ENCODE measurements around the gene ZFP36L1. TPM values are rescaled to one million over a fixed set of nuclear protein-coding genes. Genes with fewer than 3 reads are reported as not detected.
A peak's percentile ranks its signal among the peaks of the same experiment; 100 is the strongest.

ZFP36L1 gene
- total and polyA plus RNA-seq, 10 of the 15 experiments (the other 5 are each of a cell fraction or from before 2014, with no cell fraction given), result 22.0 to 184 (median 66.1) TPM

- TF ChIP-seq, protein P1, sequence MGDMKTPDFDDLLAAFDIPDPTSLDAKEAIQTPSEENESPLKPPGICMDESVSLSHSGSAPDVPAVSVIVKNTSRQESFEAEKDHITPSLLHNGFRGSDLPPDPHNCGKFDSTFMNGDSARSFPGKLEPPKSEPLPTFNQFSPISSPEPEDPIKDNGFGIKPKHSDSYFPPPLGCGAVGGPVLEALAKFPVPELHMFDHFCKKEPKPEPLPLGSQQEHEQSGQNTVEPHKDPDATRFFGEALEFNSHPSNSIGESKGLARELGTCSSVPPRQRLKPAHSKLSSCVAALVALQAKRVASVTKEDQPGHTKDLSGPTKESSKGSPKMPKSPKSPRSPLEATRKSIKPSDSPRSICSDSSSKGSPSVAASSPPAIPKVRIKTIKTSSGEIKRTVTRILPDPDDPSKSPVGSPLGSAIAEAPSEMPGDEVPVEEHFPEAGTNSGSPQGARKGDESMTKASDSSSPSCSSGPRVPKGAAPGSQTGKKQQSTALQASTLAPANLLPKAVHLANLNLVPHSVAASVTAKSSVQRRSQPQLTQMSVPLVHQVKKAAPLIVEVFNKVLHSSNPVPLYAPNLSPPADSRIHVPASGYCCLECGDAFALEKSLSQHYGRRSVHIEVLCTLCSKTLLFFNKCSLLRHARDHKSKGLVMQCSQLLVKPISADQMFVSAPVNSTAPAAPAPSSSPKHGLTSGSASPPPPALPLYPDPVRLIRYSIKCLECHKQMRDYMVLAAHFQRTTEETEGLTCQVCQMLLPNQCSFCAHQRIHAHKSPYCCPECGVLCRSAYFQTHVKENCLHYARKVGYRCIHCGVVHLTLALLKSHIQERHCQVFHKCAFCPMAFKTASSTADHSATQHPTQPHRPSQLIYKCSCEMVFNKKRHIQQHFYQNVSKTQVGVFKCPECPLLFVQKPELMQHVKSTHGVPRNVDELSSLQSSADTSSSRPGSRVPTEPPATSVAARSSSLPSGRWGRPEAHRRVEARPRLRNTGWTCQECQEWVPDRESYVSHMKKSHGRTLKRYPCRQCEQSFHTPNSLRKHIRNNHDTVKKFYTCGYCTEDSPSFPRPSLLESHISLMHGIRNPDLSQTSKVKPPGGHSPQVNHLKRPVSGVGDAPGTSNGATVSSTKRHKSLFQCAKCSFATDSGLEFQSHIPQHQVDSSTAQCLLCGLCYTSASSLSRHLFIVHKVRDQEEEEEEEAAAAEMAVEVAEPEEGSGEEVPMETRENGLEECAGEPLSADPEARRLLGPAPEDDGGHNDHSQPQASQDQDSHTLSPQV (IDR thresholded peaks at IDR 0.05), result no peak
- TF ChIP-seq POLR2A (IDR thresholded peaks at IDR 0.05; ENCODE audit: low read depth, low read length) (peak; percentile 80), ZNF384 (IDR thresholded peaks at IDR 0.05; ENCODE audit: borderline replicate concordance, low read depth, low read length) (peak; percentile 72; the same call in 1 of the 2 replicates), NR2F1 (conservative IDR thresholded peaks at IDR 0.05) (no peak), ZBED1 (IDR thresholded peaks at IDR 0.05; ENCODE audit: borderline replicate concordance) (peak; percentile 25; the same call in 1 of the 2 replicates), YY1 (IDR thresholded peaks at IDR 0.05; ENCODE audit: low read depth, low read length) (peak; percentile 5), MYC (IDR thresholded peaks at IDR 0.05; ENCODE audit: insufficient read depth, insufficient read length, insufficient replicate concordance, low read length, severe bottlenecking) (peak; percentile 64), PAX5 (IDR thresholded peaks at IDR 0.05; ENCODE audit: borderline replicate concordance, low read depth, low read length) (peak; percentile 59; the same call in 1 of the 2 replicates), EED (IDR thresholded peaks at IDR 0.05; ENCODE audit: low read depth) (peak; percentile 47), SMAD1 (IDR thresholded peaks at IDR 0.05; ENCODE audit: low read depth, partially characterized antibody) (no peak), BACH1 (IDR thresholded peaks at IDR 0.05; ENCODE audit: borderline replicate concordance) (no peak; the same call in 1 of the 2 replicates), EGR1 (IDR thresholded peaks at IDR 0.05; ENCODE audit: borderline replicate concordance in 1 of 2, low read depth in 2 of 2, low read length in 2 of 2) (no peak), MTA3 (IDR thresholded peaks at IDR 0.05; ENCODE audit: borderline replicate concordance, low read length) (no peak), NFIC (IDR thresholded peaks at IDR 0.05; ENCODE audit: low read depth, low read length) (no peak), ETV6 (conservative IDR thresholded peaks at IDR 0.05 in 1 of 2, IDR thresholded peaks at IDR 0.05 in 1 of 2; ENCODE audit: borderline replicate concordance in 1 of 2, low read depth in 1 of 2) (no peak), POLR2AphosphoS5 (IDR thresholded peaks at IDR 0.05; ENCODE audit: low read length) (peak; percentile 97), STAT1 (conservative IDR thresholded peaks at IDR 0.05) (no peak), RELA (IDR thresholded peaks at IDR 0.05; ENCODE audit: borderline replicate concordance, partially characterized antibody) (peak; percentile 28)
- TF ChIP-seq, protein P2, sequence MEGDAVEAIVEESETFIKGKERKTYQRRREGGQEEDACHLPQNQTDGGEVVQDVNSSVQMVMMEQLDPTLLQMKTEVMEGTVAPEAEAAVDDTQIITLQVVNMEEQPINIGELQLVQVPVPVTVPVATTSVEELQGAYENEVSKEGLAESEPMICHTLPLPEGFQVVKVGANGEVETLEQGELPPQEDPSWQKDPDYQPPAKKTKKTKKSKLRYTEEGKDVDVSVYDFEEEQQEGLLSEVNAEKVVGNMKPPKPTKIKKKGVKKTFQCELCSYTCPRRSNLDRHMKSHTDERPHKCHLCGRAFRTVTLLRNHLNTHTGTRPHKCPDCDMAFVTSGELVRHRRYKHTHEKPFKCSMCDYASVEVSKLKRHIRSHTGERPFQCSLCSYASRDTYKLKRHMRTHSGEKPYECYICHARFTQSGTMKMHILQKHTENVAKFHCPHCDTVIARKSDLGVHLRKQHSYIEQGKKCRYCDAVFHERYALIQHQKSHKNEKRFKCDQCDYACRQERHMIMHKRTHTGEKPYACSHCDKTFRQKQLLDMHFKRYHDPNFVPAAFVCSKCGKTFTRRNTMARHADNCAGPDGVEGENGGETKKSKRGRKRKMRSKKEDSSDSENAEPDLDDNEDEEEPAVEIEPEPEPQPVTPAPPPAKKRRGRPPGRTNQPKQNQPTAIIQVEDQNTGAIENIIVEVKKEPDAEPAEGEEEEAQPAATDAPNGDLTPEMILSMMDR (IDR thresholded peaks at IDR 0.05 in 2 of 3, conservative IDR thresholded peaks at IDR 0.05 in 1 of 3; ENCODE audit: control insufficient read depth in 2 of 3, extremely low read depth in 1 of 3, insufficient read depth in 1 of 3, low read depth in 3 of 3, low read length in 3 of 3), result no peak
- TF ChIP-seq, protein P3, sequence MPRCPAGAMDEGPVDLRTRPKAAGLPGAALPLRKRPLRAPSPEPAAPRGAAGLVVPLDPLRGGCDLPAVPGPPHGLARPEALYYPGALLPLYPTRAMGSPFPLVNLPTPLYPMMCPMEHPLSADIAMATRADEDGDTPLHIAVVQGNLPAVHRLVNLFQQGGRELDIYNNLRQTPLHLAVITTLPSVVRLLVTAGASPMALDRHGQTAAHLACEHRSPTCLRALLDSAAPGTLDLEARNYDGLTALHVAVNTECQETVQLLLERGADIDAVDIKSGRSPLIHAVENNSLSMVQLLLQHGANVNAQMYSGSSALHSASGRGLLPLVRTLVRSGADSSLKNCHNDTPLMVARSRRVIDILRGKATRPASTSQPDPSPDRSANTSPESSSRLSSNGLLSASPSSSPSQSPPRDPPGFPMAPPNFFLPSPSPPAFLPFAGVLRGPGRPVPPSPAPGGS (IDR thresholded peaks at IDR 0.05; ENCODE audit: borderline replicate concordance, insufficient read depth, low read depth, low read length, poor library complexity, severe bottlenecking), result no peak
- TF ChIP-seq, protein P4, sequence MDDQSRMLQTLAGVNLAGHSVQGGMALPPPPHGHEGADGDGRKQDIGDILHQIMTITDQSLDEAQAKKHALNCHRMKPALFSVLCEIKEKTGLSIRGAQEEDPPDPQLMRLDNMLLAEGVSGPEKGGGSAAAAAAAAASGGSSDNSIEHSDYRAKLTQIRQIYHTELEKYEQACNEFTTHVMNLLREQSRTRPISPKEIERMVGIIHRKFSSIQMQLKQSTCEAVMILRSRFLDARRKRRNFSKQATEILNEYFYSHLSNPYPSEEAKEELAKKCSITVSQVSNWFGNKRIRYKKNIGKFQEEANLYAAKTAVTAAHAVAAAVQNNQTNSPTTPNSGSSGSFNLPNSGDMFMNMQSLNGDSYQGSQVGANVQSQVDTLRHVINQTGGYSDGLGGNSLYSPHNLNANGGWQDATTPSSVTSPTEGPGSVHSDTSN (IDR thresholded peaks at IDR 0.05; ENCODE audit: insufficient replicate concordance, low read depth, low read length), result peak; percentile 7
These were observed 1.4 kb upstream of the ZFP36L1 start (continued) for GRCh38 chr14:68794130-68794850.

Data from GM12878 (cell line).